HEK293 (cell line): ENCODE results near the gene AGAP1.
A peak's percentile ranks its signal among the peaks of the same experiment; 100 is the strongest.

Experiments
- GLI4 ChIP-seq: fragments of 450-650 bp; formaldehyde crosslinking; IDR thresholded peaks from 2 replicates; pipeline ENCODE4 v1.5.1; 2016; ENCODE audit warnings: missing biosample characterization, missing genetic modification characterization
- GLIS1 ChIP-seq: fragments of 450-650 bp; formaldehyde crosslinking; IDR thresholded peaks from 2 replicates; pipeline ENCODE4 v1.5.1; 2016; ENCODE audit warnings: missing biosample characterization, missing genetic modification characterization
- GLIS2 ChIP-seq: fragments of 450-650 bp; formaldehyde crosslinking; IDR thresholded peaks from 2 replicates; pipeline ENCODE4 v1.5.1; 2016; ENCODE audit warnings: missing biosample characterization, missing genetic modification characterization
- HOXA7 ChIP-seq: sonication (generic); formaldehyde crosslinking; IDR thresholded peaks from 2 replicates; pipeline ENCODE4 v1.8.1; 2022; ENCODE audit warnings: missing genetic modification reagents, borderline replicate concordance
- PRDM6 ChIP-seq: fragments of 450-650 bp; formaldehyde crosslinking; IDR thresholded peaks from 2 replicates; pipeline ENCODE4 v1.5.1; 2017; ENCODE audit warnings: missing biosample characterization, missing genetic modification characterization
- YY2 ChIP-seq: fragments of 450-650 bp; formaldehyde crosslinking; IDR thresholded peaks from 2 replicates; pipeline ENCODE4 v1.5.1; 2016; ENCODE audit warnings: missing biosample characterization, missing genetic modification characterization
- ZBTB6 ChIP-seq: fragments of 450-650 bp; formaldehyde crosslinking; IDR thresholded peaks from 2 replicates; pipeline ENCODE4 v1.5.1; 2017; ENCODE audit warnings: missing biosample characterization, missing genetic modification characterization
- ZBTB8A ChIP-seq: fragments of 450-650 bp; formaldehyde crosslinking; IDR thresholded peaks from 2 replicates; pipeline ENCODE4 v1.5.1; 2016; ENCODE audit warnings: missing biosample characterization, missing genetic modification characterization
- ZFP3 ChIP-seq: fragments of 450-650 bp; formaldehyde crosslinking; IDR thresholded peaks from 2 replicates; pipeline ENCODE4 v1.5.1; 2016; ENCODE audit warnings: low read depth, missing biosample characterization, missing genetic modification characterization
- ZFP69B ChIP-seq: fragments of 450-650 bp; formaldehyde crosslinking; IDR thresholded peaks from 2 replicates; pipeline ENCODE4 v1.5.1; 2016; ENCODE audit warnings: missing biosample characterization, missing genetic modification characterization
- ZNF138 ChIP-seq: fragments of 450-650 bp; formaldehyde crosslinking; IDR thresholded peaks from 2 replicates; pipeline ENCODE4 v1.5.1; 2016; ENCODE audit warnings: missing biosample characterization, missing genetic modification characterization, borderline replicate concordance
- ZNF155 ChIP-seq: fragments of 450-650 bp; formaldehyde crosslinking; IDR thresholded peaks from 2 replicates; pipeline ENCODE4 v1.5.1; 2016; ENCODE audit warnings: missing biosample characterization, missing genetic modification characterization
- ZNF214 ChIP-seq: fragments of 450-650 bp; formaldehyde crosslinking; IDR thresholded peaks from 2 replicates; pipeline ENCODE4 v1.5.1; 2017; ENCODE audit warnings: missing biosample characterization, mild to moderate bottlenecking, missing genetic modification characterization, borderline replicate concordance
- ZNF23 ChIP-seq: fragments of 450-650 bp; formaldehyde crosslinking; IDR thresholded peaks from 2 replicates; pipeline ENCODE4 v1.5.1; 2016; ENCODE audit warnings: missing biosample characterization, missing genetic modification characterization, borderline replicate concordance
- ZNF280C ChIP-seq: fragments of 450-650 bp; formaldehyde crosslinking; IDR thresholded peaks from 2 replicates; pipeline ENCODE4 v1.5.1; 2016; ENCODE audit warnings: missing biosample characterization, missing genetic modification characterization
- ZNF335 ChIP-seq: fragments of 450-650 bp; formaldehyde crosslinking; conservative IDR thresholded peaks from 2 replicates; pipeline ENCODE4 v1.5.1; 2016; ENCODE audit warnings: missing biosample characterization, missing genetic modification characterization
- ZNF391 ChIP-seq: fragments of 450-650 bp; formaldehyde crosslinking; IDR thresholded peaks from 2 replicates; pipeline ENCODE4 v1.5.1; 2016; ENCODE audit warnings: low read depth, missing biosample characterization, missing genetic modification characterization, borderline replicate concordance
- ZNF394 ChIP-seq: fragments of 450-650 bp; formaldehyde crosslinking; IDR thresholded peaks from 2 replicates; pipeline ENCODE4 v1.5.1; 2016; ENCODE audit warnings: missing biosample characterization, missing genetic modification characterization, mild to moderate bottlenecking, moderate library complexity, borderline replicate concordance
- ZNF433 ChIP-seq: fragments of 450-650 bp; formaldehyde crosslinking; IDR thresholded peaks from 2 replicates; pipeline ENCODE4 v1.5.1; 2016; ENCODE audit warnings: missing biosample characterization, missing genetic modification characterization, low read depth
- ZNF514 ChIP-seq: fragments of 450-650 bp; formaldehyde crosslinking; IDR thresholded peaks from 2 replicates; pipeline ENCODE4 v1.5.1; 2016; ENCODE audit warnings: missing biosample characterization, missing genetic modification characterization
- ZNF580 ChIP-seq: fragments of 450-650 bp; formaldehyde crosslinking; IDR thresholded peaks from 2 replicates; pipeline ENCODE4 v1.5.1; 2016; ENCODE audit warnings: missing biosample characterization, missing genetic modification characterization
- ZNF692 ChIP-seq: fragments of 450-650 bp; formaldehyde crosslinking; IDR thresholded peaks from 2 replicates; pipeline ENCODE4 v1.5.1; 2016; ENCODE audit warnings: missing biosample characterization, missing genetic modification characterization
- ZNF776 ChIP-seq: fragments of 450-650 bp; formaldehyde crosslinking; IDR thresholded peaks from 2 replicates; pipeline ENCODE4 v1.5.0; 2017; ENCODE audit warnings: missing biosample characterization, missing genetic modification characterization, borderline replicate concordance
- ZNF830 ChIP-seq: fragments of 450-650 bp; IDR thresholded peaks from 2 replicates; pipeline ENCODE4 v1.5.0; 2018; ENCODE audit warnings: missing biosample characterization, missing genetic modification characterization, low read depth, mild to moderate bottlenecking, moderate library complexity
- TF ChIP-seq, protein P1 (sequence below): IDR thresholded peaks from 2 replicates; pipeline ENCODE4 v1.6.1; 2011; ENCODE audit warnings: mild to moderate bottlenecking, low read depth, low read length, borderline replicate concordance
- TF ChIP-seq, protein P2 (sequence below): fragments of 450-650 bp; formaldehyde crosslinking; IDR thresholded peaks from 2 replicates; pipeline ENCODE4 v1.5.1; 2016; ENCODE audit warnings: missing biosample characterization, missing genetic modification characterization
- TF ChIP-seq, protein P3 (sequence below): fragments of 450-650 bp; formaldehyde crosslinking; IDR thresholded peaks from 2 replicates; pipeline ENCODE4; 2016; ENCODE audit warnings: missing biosample characterization, missing genetic modification characterization

The AGAP1 gene

DNA sequence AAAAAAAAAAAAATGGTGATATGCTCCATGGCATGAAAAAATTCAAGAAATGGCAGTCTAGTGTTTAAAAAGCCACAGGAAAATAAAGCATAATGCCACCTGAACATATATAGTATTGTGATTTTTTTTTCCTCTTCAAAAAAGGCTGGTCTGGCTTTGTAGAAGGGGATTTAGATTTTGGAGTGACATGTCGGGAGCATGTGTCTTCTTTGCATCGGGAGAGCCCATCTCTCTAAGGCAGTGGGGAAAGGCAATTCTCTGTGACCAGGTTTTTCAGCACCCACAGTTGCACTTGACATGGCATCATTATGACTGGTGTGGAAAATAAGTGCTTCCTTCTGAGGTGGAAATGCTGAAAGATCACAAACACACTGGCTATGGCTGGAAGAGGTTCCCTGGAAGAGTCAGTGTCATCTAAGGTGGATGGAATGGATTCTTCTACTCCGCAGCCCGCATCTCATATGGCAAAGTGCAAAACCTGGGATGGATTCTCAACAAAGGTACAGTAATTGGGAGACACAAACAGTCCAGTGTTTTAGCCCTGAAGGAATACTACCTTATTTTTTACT is 172.5 kb downstream of the AGAP1 start (continued):
- TF ChIP-seq, protein P1, sequence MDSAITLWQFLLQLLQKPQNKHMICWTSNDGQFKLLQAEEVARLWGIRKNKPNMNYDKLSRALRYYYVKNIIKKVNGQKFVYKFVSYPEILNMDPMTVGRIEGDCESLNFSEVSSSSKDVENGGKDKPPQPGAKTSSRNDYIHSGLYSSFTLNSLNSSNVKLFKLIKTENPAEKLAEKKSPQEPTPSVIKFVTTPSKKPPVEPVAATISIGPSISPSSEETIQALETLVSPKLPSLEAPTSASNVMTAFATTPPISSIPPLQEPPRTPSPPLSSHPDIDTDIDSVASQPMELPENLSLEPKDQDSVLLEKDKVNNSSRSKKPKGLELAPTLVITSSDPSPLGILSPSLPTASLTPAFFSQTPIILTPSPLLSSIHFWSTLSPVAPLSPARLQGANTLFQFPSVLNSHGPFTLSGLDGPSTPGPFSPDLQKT = no peak
- TF ChIP-seq YY2 (tag by site-specific recombination) (no peak), ZNF433 (tag by site-specific recombination) (no peak), ZNF776 (tag by site-specific recombination) (no peak), ZNF692 (0 out of 2 replicates have a peak, but pooled peaks have one; percentile 23), ZNF830 (no peak), ZNF138 (tag by site-specific recombination) (no peak), GLIS1 (tag by site-specific recombination) (no peak), HOXA7 (CRISPR knock-in tag) (no peak), ZNF23 (tag by site-specific recombination) (no peak), ZBTB6 (tag by site-specific recombination) (no peak), ZNF335 (tag by site-specific recombination) (0 out of 2 replicates have a peak, but pooled peaks have one; percentile 25), GLI4 (tag by site-specific recombination) (no peak), ZNF580 (tag by site-specific recombination) (no peak), ZNF280C (tag by site-specific recombination) (no peak), ZNF394 (tag by site-specific recombination) (no peak), ZFP3 (tag by site-specific recombination) (no peak), ZBTB8A (tag by site-specific recombination) (peak; percentile 29; the same call in 1 of the 2 replicates), ZNF214 (tag by site-specific recombination) (no peak), PRDM6 (tag by site-specific recombination) (no peak), ZNF391 (no peak; the same call in 1 of the 2 replicates), ZFP69B (tag by site-specific recombination) (peak; percentile 25; the same call in 1 of the 2 replicates), GLIS2 (tag by site-specific recombination) (no peak), ZNF514 (tag by site-specific recombination) (no peak), ZNF155 (tag by site-specific recombination) (no peak)
- TF ChIP-seq, protein P2, sequence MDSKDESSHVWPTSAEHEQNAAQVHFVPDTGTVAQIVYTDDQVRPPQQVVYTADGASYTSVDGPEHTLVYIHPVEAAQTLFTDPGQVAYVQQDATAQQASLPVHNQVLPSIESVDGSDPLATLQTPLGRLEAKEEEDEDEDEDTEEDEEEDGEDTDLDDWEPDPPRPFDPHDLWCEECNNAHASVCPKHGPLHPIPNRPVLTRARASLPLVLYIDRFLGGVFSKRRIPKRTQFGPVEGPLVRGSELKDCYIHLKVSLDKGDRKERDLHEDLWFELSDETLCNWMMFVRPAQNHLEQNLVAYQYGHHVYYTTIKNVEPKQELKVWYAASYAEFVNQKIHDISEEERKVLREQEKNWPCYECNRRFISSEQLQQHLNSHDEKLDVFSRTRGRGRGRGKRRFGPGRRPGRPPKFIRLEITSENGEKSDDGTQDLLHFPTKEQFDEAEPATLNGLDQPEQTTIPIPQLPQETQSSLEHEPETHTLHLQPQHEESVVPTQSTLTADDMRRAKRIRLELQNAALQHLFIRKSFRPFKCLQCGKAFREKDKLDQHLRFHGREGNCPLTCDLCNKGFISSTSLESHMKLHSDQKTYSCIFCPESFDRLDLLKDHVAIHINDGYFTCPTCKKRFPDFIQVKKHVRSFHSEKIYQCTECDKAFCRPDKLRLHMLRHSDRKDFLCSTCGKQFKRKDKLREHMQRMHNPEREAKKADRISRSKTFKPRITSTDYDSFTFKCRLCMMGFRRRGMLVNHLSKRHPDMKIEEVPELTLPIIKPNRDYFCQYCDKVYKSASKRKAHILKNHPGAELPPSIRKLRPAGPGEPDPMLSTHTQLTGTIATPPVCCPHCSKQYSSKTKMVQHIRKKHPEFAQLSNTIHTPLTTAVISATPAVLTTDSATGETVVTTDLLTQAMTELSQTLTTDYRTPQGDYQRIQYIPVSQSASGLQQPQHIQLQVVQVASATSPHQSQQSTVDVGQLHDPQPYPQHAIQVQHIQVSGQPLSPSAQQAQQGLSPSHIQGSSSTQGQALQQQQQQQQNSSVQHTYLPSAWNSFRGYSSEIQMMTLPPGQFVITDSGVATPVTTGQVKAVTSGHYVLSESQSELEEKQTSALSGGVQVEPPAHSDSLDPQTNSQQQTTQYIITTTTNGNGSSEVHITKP = peak; percentile 100
- TF ChIP-seq, protein P3, sequence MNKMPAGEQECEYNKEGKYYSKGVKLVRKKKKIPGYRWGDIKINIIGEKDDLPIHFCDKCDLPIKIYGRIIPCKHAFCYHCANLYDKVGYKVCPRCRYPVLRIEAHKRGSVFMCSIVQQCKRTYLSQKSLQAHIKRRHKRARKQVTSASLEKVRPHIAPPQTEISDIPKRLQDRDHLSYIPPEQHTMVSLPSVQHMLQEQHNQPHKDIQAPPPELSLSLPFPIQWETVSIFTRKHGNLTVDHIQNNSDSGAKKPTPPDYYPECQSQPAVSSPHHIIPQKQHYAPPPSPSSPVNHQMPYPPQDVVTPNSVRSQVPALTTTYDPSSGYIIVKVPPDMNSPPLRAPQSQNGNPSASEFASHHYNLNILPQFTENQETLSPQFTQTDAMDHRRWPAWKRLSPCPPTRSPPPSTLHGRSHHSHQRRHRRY (tag by site-specific recombination) = no peak
